ENCODE data around the gene ATP8A2. TPM values are rescaled to one million over a fixed set of nuclear protein-coding genes. Genes with fewer than 3 reads are reported as not detected.

The ATP8A2 gene
- total RNA-seq, 2 donors from 2014 or later: 1.6 to 2.9 TPM

DNA sequence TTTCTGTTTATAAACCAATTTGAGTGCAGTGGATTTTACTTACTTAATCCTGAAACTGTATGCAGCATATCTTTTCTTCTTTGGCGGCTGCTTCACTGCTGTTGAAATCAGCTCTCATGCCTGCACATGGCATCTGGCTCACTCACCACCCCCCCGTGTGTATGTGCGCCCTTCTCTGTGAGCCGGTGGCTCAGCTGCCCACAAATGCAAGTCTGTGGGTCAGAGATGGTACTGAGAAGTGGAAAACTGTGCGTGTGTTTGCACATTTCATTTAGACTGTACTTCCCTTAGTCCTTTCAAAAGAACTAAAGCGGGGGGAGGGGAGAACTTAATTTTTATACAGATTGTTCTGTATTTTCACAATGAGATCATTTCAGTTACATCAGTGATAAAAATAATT, 372.4 kb downstream of the ATP8A2 start:
- WGBS, 2 experiments (ENCODE audit: insufficient coverage in 1 of 2, insufficient read length in 1 of 2): 90% methylated on average over 6 of the region's 6 CpGs; no CpG with 5 or more reads in 1 of the 2 experiments
- H3K9me3 ChIP-seq (ENCODE audit: control insufficient read depth, low read length): no peaks in the 10 kb centered on the region

DNA sequence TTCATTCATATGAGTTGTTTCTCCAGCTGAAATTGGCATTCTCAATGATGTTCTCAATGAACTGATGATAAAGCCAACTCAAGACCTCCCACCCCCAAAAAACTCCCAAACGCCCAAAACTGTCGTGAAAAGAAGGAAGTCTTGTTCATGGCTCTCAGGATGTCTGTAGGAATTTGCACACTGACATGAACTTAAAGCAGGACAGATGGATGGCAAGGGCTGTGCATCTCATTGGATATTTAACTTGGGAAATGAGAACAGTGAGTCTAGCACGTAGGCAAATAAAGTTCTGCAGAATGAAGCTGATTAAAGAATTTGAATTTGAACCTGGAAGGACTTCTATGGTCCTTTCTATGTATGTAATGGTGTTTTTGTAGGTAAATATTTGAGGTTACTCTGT, 374.4 kb downstream of the ATP8A2 start:
- no peaks in the 10 kb centered on the region for H3K9me3 ChIP-seq (ENCODE audit: control insufficient read depth, low read length)
- Mint-ChIP-seq H3K9me3 (no peaks in the 10 kb centered on the region), H3K4me3 (no peak overlapping the region), H3K27ac (no peak overlapping the region), H3K27me3 (ENCODE audit: insufficient read depth) (no peaks in the 10 kb centered on the region), H3K4me1 (peaks cover 16% of the 10 kb centered on the region), H3K36me3 (ENCODE audit: low read depth) (no peaks in the 10 kb centered on the region)
- TF ChIP-seq, protein P1, sequence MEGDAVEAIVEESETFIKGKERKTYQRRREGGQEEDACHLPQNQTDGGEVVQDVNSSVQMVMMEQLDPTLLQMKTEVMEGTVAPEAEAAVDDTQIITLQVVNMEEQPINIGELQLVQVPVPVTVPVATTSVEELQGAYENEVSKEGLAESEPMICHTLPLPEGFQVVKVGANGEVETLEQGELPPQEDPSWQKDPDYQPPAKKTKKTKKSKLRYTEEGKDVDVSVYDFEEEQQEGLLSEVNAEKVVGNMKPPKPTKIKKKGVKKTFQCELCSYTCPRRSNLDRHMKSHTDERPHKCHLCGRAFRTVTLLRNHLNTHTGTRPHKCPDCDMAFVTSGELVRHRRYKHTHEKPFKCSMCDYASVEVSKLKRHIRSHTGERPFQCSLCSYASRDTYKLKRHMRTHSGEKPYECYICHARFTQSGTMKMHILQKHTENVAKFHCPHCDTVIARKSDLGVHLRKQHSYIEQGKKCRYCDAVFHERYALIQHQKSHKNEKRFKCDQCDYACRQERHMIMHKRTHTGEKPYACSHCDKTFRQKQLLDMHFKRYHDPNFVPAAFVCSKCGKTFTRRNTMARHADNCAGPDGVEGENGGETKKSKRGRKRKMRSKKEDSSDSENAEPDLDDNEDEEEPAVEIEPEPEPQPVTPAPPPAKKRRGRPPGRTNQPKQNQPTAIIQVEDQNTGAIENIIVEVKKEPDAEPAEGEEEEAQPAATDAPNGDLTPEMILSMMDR (conservative IDR thresholded peaks at IDR 0.05): no peak
- no peak overlapping the region for H3K9ac ChIP-seq (ENCODE audit: extremely low read depth, low read length, poor library complexity, severe bottlenecking)
- WGBS, 2 experiments (ENCODE audit: insufficient coverage in 1 of 2, insufficient read length in 1 of 2): 89 to 95% methylated on average over 3 of the region's 3 CpGs
- H3K36me3 ChIP-seq (ENCODE audit: control insufficient read depth, insufficient read depth, low read length): no peaks in the 10 kb centered on the region
- H3K4me3 ChIP-seq (ENCODE audit: low read length): no peak overlapping the region
- H3K27ac ChIP-seq (ENCODE audit: low read depth, low read length): no peak overlapping the region
- H3K27me3 ChIP-seq (ENCODE audit: control insufficient read depth, insufficient read depth, low read length, poor library complexity, severe bottlenecking): no peaks in the 10 kb centered on the region
- no peaks in the 10 kb centered on the region for H3K4me1 ChIP-seq (ENCODE audit: control insufficient read depth, insufficient read depth, low read length)
- DNase-seq: no peak

More for the DNA sequence above, 372.4 kb downstream of the ATP8A2 start:
- Mint-ChIP-seq H3K27ac (no peak overlapping the region), H3K4me1 (peaks cover 14% of the 10 kb centered on the region), H3K36me3 (ENCODE audit: low read depth) (no peaks in the 10 kb centered on the region), H3K4me3 (no peak overlapping the region), H3K27me3 (ENCODE audit: insufficient read depth) (no peaks in the 10 kb centered on the region), H3K9me3 (no peaks in the 10 kb centered on the region)
- no peaks in the 10 kb centered on the region for H3K36me3 ChIP-seq (ENCODE audit: control insufficient read depth, insufficient read depth, low read length)
- TF ChIP-seq, protein P1 (conservative IDR thresholded peaks at IDR 0.05): no peak
- DNase-seq: no peak
- H3K4me3 ChIP-seq (ENCODE audit: low read length): no peak overlapping the region
- H3K27ac ChIP-seq (ENCODE audit: low read depth, low read length): no peak overlapping the region
- H3K9ac ChIP-seq (ENCODE audit: extremely low read depth, low read length, poor library complexity, severe bottlenecking): no peak overlapping the region
- no peaks in the 10 kb centered on the region for H3K4me1 ChIP-seq (ENCODE audit: control insufficient read depth, insufficient read depth, low read length)
- no peaks in the 10 kb centered on the region for H3K27me3 ChIP-seq (ENCODE audit: control insufficient read depth, insufficient read depth, low read length, poor library complexity, severe bottlenecking)

DNA sequence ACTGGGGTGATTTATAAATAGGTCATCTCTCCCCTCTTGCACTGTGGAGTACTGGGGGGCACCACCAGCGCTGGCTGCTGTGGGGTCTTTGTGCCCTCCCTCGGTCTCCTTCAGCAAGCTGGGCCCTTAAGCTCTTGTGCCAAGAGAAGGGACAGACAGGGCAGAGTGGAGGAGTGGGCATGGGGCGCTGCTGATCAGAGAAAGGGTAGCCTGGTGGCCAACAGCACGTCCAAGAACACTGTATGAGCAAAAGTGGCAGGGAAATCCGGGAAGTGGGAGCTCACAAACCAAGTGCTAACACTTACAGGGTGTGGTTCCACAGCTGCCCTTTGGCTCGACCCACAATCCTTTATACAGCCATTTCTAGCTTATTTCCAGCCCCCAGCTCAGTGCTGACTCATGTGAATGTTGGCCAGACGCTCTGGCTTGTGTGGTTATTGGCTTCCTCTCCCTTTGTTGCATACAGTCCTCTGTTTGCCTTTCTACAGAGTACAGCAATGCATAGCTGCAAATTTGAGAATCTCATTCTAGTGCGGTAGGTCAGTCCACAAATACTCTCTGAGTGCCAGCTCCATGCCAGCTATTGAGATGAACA, 381.3 kb downstream of the ATP8A2 start:
- Mint-ChIP-seq H3K36me3 (ENCODE audit: low read depth) (no peaks in the 10 kb centered on the region), H3K27ac (no peak overlapping the region), H3K27me3 (ENCODE audit: insufficient read depth) (no peaks in the 10 kb centered on the region), H3K9me3 (no peaks in the 10 kb centered on the region), H3K4me3 (no peak overlapping the region), H3K4me1 (peaks cover 26% of the 10 kb centered on the region)
- no peaks in the 10 kb centered on the region for H3K9me3 ChIP-seq (ENCODE audit: control insufficient read depth, low read length)
- H3K4me1 ChIP-seq (ENCODE audit: control insufficient read depth, insufficient read depth, low read length): no peaks in the 10 kb centered on the region
- H3K27me3 ChIP-seq (ENCODE audit: control insufficient read depth, insufficient read depth, low read length, poor library complexity, severe bottlenecking): no peaks in the 10 kb centered on the region
- TF ChIP-seq, protein P1 (conservative IDR thresholded peaks at IDR 0.05): no peak
- H3K9ac ChIP-seq (ENCODE audit: extremely low read depth, low read length, poor library complexity, severe bottlenecking): no peak overlapping the region
- WGBS, 2 experiments (ENCODE audit: insufficient coverage in 1 of 2, insufficient read length in 1 of 2): 89 to 95% methylated on average over 6 to 8 of the region's 8 CpGs
- H3K36me3 ChIP-seq (ENCODE audit: control insufficient read depth, insufficient read depth, low read length): no peaks in the 10 kb centered on the region
- no peak for DNase-seq
- H3K4me3 ChIP-seq (ENCODE audit: low read length): no peak overlapping the region
- no peak overlapping the region for H3K27ac ChIP-seq (ENCODE audit: low read depth, low read length)

Measured in endodermal cell (in vitro differentiated cells).